ENCODE data around the gene MRPL23. TPM values are rescaled to one million over a fixed set of nuclear protein-coding genes. Genes with fewer than 3 reads are reported as not detected.

The MRPL23 gene
- total RNA-seq, 1 donor from 2014 or later = 93.6 TPM

- Histone ChIP-seq H3K9me3 (replicated peaks) (no peaks in the 10 kb centered on the region), H3K4me1 (no peaks in the 10 kb centered on the region), H3K36me3 (no peaks in the 10 kb centered on the region), H3K27me3 (ENCODE audit: low read depth) (no peaks in the 10 kb centered on the region), H3K27ac (replicated peaks) (no peak overlapping the region), H3K4me3 (no peak overlapping the region)
- DNase-seq = no peak
- intact Hi-C loops (cut with micrococcal nuclease) = no loop called here
- no peak for TF ChIP-seq CTCF (IDR thresholded peaks at IDR 0.05; ENCODE audit: borderline replicate concordance)
Observed at GRCh38 chr11:1982873-1983600, 35.9 kb downstream of the MRPL23 start.

GRCh38 chr11:1983601-1983961 lies 36.4 kb downstream of the MRPL23 start:
- Histone ChIP-seq H3K27ac (replicated peaks) (no peak overlapping the region), H3K4me1 (no peaks in the 10 kb centered on the region), H3K27me3 (ENCODE audit: low read depth) (no peaks in the 10 kb centered on the region), H3K9me3 (replicated peaks) (no peaks in the 10 kb centered on the region), H3K36me3 (no peaks in the 10 kb centered on the region), H3K4me3 (no peak overlapping the region)
- no peak for DNase-seq
- intact Hi-C loops (cut with micrococcal nuclease) = no loop called here
- no peak for TF ChIP-seq CTCF (IDR thresholded peaks at IDR 0.05; ENCODE audit: borderline replicate concordance)

- Histone ChIP-seq H3K27me3 (ENCODE audit: low read depth) (no peaks in the 10 kb centered on the region), H3K36me3 (no peaks in the 10 kb centered on the region), H3K4me1 (no peaks in the 10 kb centered on the region), H3K27ac (replicated peaks) (no peak overlapping the region), H3K9me3 (replicated peaks) (no peaks in the 10 kb centered on the region), H3K4me3 (no peak overlapping the region)
- intact Hi-C loops (cut with micrococcal nuclease) = no loop called here
- TF ChIP-seq CTCF (IDR thresholded peaks at IDR 0.05; ENCODE audit: borderline replicate concordance) = no peak
- no peak for DNase-seq
Observed at GRCh38 chr11:1987024-1987423, 39.9 kb downstream of the MRPL23 start.

- TF ChIP-seq CTCF (IDR thresholded peaks at IDR 0.05; ENCODE audit: borderline replicate concordance) = no peak
- Histone ChIP-seq H3K27me3 (ENCODE audit: low read depth) (no peaks in the 10 kb centered on the region), H3K27ac (replicated peaks) (no peak overlapping the region), H3K36me3 (no peaks in the 10 kb centered on the region), H3K9me3 (replicated peaks) (no peaks in the 10 kb centered on the region), H3K4me1 (no peaks in the 10 kb centered on the region), H3K4me3 (no peak overlapping the region)
- intact Hi-C loops (cut with micrococcal nuclease) = no loop called here
- no peak for DNase-seq
Observed at GRCh38 chr11:1988174-1988573, 41.0 kb downstream of the MRPL23 start.

- intact Hi-C loops (cut with micrococcal nuclease) = no loop called here
Observed at GRCh38 chr11:1988667-1989317, 41.7 kb downstream of the MRPL23 start.

More at GRCh38 chr11:1988667-1989317, 41.7 kb downstream of the MRPL23 start:
- Histone ChIP-seq H3K4me3 (no peak overlapping the region), H3K4me1 (no peaks in the 10 kb centered on the region), H3K9me3 (replicated peaks) (no peaks in the 10 kb centered on the region), H3K27ac (replicated peaks) (no peak overlapping the region), H3K27me3 (ENCODE audit: low read depth) (no peaks in the 10 kb centered on the region), H3K36me3 (no peaks in the 10 kb centered on the region)
- no peak for TF ChIP-seq CTCF (IDR thresholded peaks at IDR 0.05; ENCODE audit: borderline replicate concordance)
- peak; percentile 14 for DNase-seq

Measured in left ventricle myocardium inferior (tissue), 1 donor.